Right hindlimb (tissue), 1 donor: Measurements from ENCODE around the gene TFDP1.

Source experiments
- DNase-seq: peaks from one replicate; pipeline ENCODE4 v3.0.0-alpha.2; 2018

The TFDP1 gene

GRCh38 chr13:113584205-113584869 is at the start of gene TFDP1:
TFDP1 (plus strand) TSS chr13:113584753; CDS start chr13:113585838, 1,085 bp downstream.
- DNase-seq, result peak; percentile 93

- DNase-seq, result no peak
These were observed 49.2 kb upstream of the TFDP1 start for GRCh38 chr13:113535381-113535781.

GRCh38 chr13:113536461-113537110 is 48.0 kb upstream of the TFDP1 start:
- DNase-seq, result no peak

GRCh38 chr13:113537205-113537604 is 47.3 kb upstream of the TFDP1 start:
- DNase-seq, result no peak

GRCh38 chr13:113537909-113538688 is 46.5 kb upstream of the TFDP1 start:
- no peak for DNase-seq

GRCh38 chr13:113538689-113539058 is 45.9 kb upstream of the TFDP1 start:
- DNase-seq, result no peak

- DNase-seq, result no peak
These were observed 45.4 kb upstream of the TFDP1 start for GRCh38 chr13:113539176-113539575.

GRCh38 chr13:113539822-113540221 is 44.7 kb upstream of the TFDP1 start:
- DNase-seq, result no peak

- no peak for DNase-seq
These were observed 44.0 kb upstream of the TFDP1 start for GRCh38 chr13:113540523-113540922.

GRCh38 chr13:113542751-113543424 is 41.7 kb upstream of the TFDP1 start:
- DNase-seq, result no peak

- no peak for DNase-seq
These were observed 40.3 kb upstream of the TFDP1 start for GRCh38 chr13:113544071-113544891.

GRCh38 chr13:113544896-113545295 is 39.7 kb upstream of the TFDP1 start:
- no peak for DNase-seq

GRCh38 chr13:113545455-113545930 is 39.1 kb upstream of the TFDP1 start:
- peak; percentile 63 for DNase-seq

- DNase-seq, result peak; percentile 45
These were observed 38.5 kb upstream of the TFDP1 start for GRCh38 chr13:113545931-113546516.

GRCh38 chr13:113546571-113547237 is 37.8 kb upstream of the TFDP1 start:
- no peak for DNase-seq

- DNase-seq, result peak; percentile 45
These were observed 37.1 kb upstream of the TFDP1 start for GRCh38 chr13:113547238-113547971.

GRCh38 chr13:113548171-113548641 is 36.3 kb upstream of the TFDP1 start:
- no peak for DNase-seq

GRCh38 chr13:113548778-113549621 is 35.6 kb upstream of the TFDP1 start:
- no peak for DNase-seq

- DNase-seq, result no peak
These were observed 34.1 kb upstream of the TFDP1 start for GRCh38 chr13:113550453-113550852.
